Astrocyte (in vitro differentiated cells and primary cell): ENCODE data around the gene CCDC177.

Source experiments
- EZH2 ChIP-seq: IDR thresholded peaks from 2 replicates; pipeline ENCODE4 v1.6.1; 2012; ENCODE audit warnings: mild to moderate bottlenecking, low read length, inconsistent platforms; ENCODE audit not compliant: insufficient read depth
- TF ChIP-seq, protein P1 (sequence below): IDR thresholded peaks from 2 replicates; pipeline ENCODE4 v1.5.1; 2011; ENCODE audit warnings: low read depth, mild to moderate bottlenecking, inconsistent platforms, low read length, moderate library complexity; ENCODE audit not compliant: insufficient read depth

DNA sequence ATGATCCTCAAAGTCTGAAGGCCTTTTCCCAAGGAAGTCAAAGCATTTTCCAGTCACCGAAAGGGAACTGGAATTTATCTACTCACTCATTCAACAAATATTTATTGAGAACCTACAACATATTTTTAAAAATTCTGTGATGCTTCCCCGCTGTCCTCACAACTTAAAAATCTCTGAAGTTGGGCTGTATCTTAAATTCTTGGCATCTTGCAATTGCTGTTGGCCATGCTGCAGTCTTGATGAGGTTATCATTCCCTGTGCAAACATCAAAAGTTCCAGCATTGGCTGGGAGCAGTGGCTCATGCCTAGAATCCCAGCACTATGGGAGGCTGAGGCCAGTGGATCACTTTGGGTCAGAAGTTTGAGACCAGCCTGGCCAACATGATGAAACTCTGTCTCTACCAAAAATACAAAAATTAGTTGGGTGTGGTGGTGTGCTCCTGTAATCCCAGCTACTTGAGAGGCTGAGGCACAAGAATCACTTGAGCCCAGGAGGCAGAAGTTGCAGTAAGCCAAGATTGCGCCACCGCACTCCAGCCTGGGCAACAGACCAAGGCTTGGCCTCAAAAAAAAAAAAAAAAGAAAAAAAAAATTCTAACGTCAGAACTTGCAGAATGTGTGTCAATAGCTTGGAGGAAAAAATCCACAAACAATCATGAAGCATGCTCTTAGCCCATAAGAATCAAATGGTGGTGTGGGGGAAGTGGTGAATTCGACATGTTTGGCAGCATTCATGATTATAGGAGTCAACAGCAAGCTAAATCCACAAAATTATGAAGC lies 34.9 kb downstream of the CCDC177 start:
- TF ChIP-seq, protein P1, sequence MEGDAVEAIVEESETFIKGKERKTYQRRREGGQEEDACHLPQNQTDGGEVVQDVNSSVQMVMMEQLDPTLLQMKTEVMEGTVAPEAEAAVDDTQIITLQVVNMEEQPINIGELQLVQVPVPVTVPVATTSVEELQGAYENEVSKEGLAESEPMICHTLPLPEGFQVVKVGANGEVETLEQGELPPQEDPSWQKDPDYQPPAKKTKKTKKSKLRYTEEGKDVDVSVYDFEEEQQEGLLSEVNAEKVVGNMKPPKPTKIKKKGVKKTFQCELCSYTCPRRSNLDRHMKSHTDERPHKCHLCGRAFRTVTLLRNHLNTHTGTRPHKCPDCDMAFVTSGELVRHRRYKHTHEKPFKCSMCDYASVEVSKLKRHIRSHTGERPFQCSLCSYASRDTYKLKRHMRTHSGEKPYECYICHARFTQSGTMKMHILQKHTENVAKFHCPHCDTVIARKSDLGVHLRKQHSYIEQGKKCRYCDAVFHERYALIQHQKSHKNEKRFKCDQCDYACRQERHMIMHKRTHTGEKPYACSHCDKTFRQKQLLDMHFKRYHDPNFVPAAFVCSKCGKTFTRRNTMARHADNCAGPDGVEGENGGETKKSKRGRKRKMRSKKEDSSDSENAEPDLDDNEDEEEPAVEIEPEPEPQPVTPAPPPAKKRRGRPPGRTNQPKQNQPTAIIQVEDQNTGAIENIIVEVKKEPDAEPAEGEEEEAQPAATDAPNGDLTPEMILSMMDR: no peak
- no peak for TF ChIP-seq EZH2
